ENCODE measurements around the gene UROC1. TPM values are rescaled to one million over a fixed set of nuclear protein-coding genes. Genes with fewer than 3 reads are reported as not detected.

Gene UROC1
- total RNA-seq, 1 experiment from 2014 or later: not detected

DNA sequence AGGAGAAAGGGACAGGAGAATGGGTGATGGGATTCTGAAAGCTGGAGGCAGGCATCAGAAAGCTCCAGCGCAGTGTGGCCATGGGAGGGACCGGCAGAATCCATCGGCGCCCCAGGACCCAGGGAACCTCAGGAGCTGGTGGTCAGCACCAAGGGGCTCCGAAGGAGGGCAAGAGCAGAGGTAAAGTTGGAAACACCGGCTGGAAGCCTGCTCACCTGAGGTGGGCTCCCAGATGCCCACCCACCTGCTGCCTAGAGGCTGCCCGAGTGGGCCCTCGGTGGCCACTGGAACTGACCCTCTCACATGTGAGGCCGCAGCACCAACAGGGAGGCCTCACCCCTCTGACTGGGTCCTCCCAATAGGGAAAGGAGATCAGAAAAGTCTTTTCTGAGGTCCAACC is 31.6 kb downstream of the UROC1 start:
- no peak for DNase-seq
- Histone ChIP-seq H3K9me3 (no peaks in the 10 kb centered on the region), H3K4me3 (ENCODE audit: low read depth, low read length) (no peak overlapping the region), H3K4me1 (no peaks in the 10 kb centered on the region), H3K27me3 (replicated peaks; ENCODE audit: control insufficient read depth, insufficient read depth, low read length) (no peaks in the 10 kb centered on the region), H3K36me3 (ENCODE audit: control insufficient read depth, insufficient read depth, low read length) (no peaks in the 10 kb centered on the region)
- ChIA-PET POLR2A (no interaction called here), CTCF (no interaction called here)
- Mint-ChIP-seq H3K27ac (ENCODE audit: unreplicated experiment) (no peak overlapping the region), H3K27me3 (ENCODE audit: insufficient read depth, unreplicated experiment) (no peaks in the 10 kb centered on the region), H3K36me3 (ENCODE audit: insufficient read depth, unreplicated experiment) (no peaks in the 10 kb centered on the region), H3K4me1 (ENCODE audit: low read depth, unreplicated experiment) (no peaks in the 10 kb centered on the region), H3K4me3 (ENCODE audit: unreplicated experiment) (no peak overlapping the region), H3K9me3 (ENCODE audit: unreplicated experiment) (no peaks in the 10 kb centered on the region)
- intact Hi-C loops (cut with micrococcal nuclease; ENCODE audit: unreplicated experiment): no loop called here
- no TSS peak for BruUV-seq (replicated peaks)
- TF ChIP-seq CTCF (IDR thresholded peaks at IDR 0.05; ENCODE audit: insufficient read depth in 1 of 2, low read depth in 1 of 2, low read length in 1 of 2, severe bottlenecking in 1 of 2, unreplicated experiment in 1 of 2): no peak

DNA sequence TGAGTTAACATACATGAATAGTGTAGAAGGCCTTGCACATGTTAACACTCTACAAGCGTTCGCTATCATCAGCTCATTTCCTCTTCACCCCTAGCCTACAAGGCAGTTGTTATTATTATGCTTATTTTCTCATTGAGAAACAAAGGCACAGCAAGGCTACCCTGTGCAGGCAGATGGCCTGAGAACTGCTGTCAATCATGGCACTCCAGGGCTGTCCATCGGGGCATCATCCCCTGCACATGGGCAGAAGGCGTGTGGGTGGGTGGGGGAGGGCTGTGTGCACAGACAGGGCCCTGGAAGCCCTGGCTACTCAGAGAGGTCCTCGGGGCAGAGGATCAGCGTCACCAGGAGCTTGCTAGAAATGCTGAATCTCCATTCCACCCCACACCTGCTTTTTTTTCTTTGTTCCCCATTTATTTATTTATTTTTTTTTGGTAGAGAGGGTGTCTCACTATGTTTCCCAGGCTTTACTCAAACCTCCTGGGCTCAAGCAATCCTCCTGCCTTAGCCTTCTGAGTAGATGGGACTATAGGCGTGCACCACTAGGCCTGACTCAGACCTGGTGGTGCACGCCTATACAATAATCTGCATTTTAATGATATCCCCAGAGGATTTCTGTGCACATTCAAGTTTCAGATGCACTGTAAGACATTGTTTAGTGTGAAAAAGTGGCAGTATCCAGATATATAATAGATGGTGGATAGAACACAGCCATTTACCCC is 32.2 kb downstream of the UROC1 start:
- H3K27ac Mint-ChIP-seq (ENCODE audit: unreplicated experiment): no peak overlapping the region
- CTCF ChIA-PET: no interaction called here
- POLR2A ChIA-PET: no interaction called here
- TF ChIP-seq CTCF (IDR thresholded peaks at IDR 0.05; ENCODE audit: insufficient read depth in 1 of 2, low read depth in 1 of 2, low read length in 1 of 2, severe bottlenecking in 1 of 2, unreplicated experiment in 1 of 2): no peak
- no peak for DNase-seq
- Histone ChIP-seq H3K36me3 (ENCODE audit: control insufficient read depth, insufficient read depth, low read length) (no peaks in the 10 kb centered on the region), H3K4me1 (no peaks in the 10 kb centered on the region), H3K27me3 (replicated peaks; ENCODE audit: control insufficient read depth, insufficient read depth, low read length) (no peaks in the 10 kb centered on the region), H3K4me3 (ENCODE audit: low read depth, low read length) (no peak overlapping the region), H3K9me3 (no peaks in the 10 kb centered on the region)
- H3K4me3 Mint-ChIP-seq (ENCODE audit: unreplicated experiment): no peak overlapping the region
- no peaks in the 10 kb centered on the region for H3K36me3 Mint-ChIP-seq (ENCODE audit: insufficient read depth, unreplicated experiment)
- H3K9me3 Mint-ChIP-seq (ENCODE audit: unreplicated experiment): no peaks in the 10 kb centered on the region
- no peaks in the 10 kb centered on the region for H3K27me3 Mint-ChIP-seq (ENCODE audit: insufficient read depth, unreplicated experiment)
- BruUV-seq (replicated peaks): no TSS peak
- H3K4me1 Mint-ChIP-seq (ENCODE audit: low read depth, unreplicated experiment): no peaks in the 10 kb centered on the region
- intact Hi-C loops (cut with micrococcal nuclease; ENCODE audit: unreplicated experiment): no loop called here

- no peak for TF ChIP-seq CTCF (IDR thresholded peaks at IDR 0.05; ENCODE audit: insufficient read depth in 1 of 2, low read depth in 1 of 2, low read length in 1 of 2, severe bottlenecking in 1 of 2, unreplicated experiment in 1 of 2)
- Mint-ChIP-seq H3K36me3 (ENCODE audit: insufficient read depth, unreplicated experiment) (no peaks in the 10 kb centered on the region), H3K27ac (ENCODE audit: unreplicated experiment) (no peak overlapping the region), H3K27me3 (ENCODE audit: insufficient read depth, unreplicated experiment) (no peaks in the 10 kb centered on the region), H3K9me3 (ENCODE audit: unreplicated experiment) (no peaks in the 10 kb centered on the region), H3K4me3 (ENCODE audit: unreplicated experiment) (no peak overlapping the region), H3K4me1 (ENCODE audit: low read depth, unreplicated experiment) (no peaks in the 10 kb centered on the region)
- DNase-seq: no peak
- no peak overlapping the region for H3K4me3 ChIP-seq (ENCODE audit: low read depth, low read length)
- BruUV-seq (replicated peaks): no TSS peak
- H3K4me1 ChIP-seq: no peaks in the 10 kb centered on the region
- intact Hi-C loops (cut with micrococcal nuclease; ENCODE audit: unreplicated experiment): no loop called here
- H3K27me3 ChIP-seq (replicated peaks; ENCODE audit: control insufficient read depth, insufficient read depth, low read length): no peaks in the 10 kb centered on the region
- H3K36me3 ChIP-seq (ENCODE audit: control insufficient read depth, insufficient read depth, low read length): no peaks in the 10 kb centered on the region
- ChIA-PET POLR2A (no interaction called here), CTCF (interaction anchor here (0.7 kb wide), 1 partner anchor 1043 kb away, joined by 3 read pairs; no protein-coding TSS in a partner anchor)
- H3K9me3 ChIP-seq: no peaks in the 10 kb centered on the region
These were observed 32.9 kb downstream of the UROC1 start for GRCh38 chr3:126484662-126485061.

Data from Caco-2 (cell line).